ENCODE results near the gene TIAM2. TPM values are rescaled to one million over a fixed set of nuclear protein-coding genes. Genes with fewer than 3 reads are reported as not detected.

Gene TIAM2
- total RNA-seq, 2 experiments from 2014 or later, result 4.4 to 5.3 TPM

- Histone ChIP-seq H3K27me3 (ENCODE audit: control insufficient read depth in 1 of 2, insufficient read depth in 2 of 2, low read length in 2 of 2) (no peaks in the 10 kb centered on the region), H3K27ac (ENCODE audit: low read depth in 1 of 2, low read length in 2 of 2) (no peak overlapping the region), H3K36me3 (ENCODE audit: insufficient read depth, low read length) (no peaks in the 10 kb centered on the region), H3K9me3 (ENCODE audit: control insufficient read depth in 1 of 2, insufficient read depth in 1 of 2, low read length in 2 of 2) (peaks cover 0 to 6% of the 10 kb centered on the region in 2 experiments), H3K4me3 (ENCODE audit: low read length) (no peak overlapping the region), H3K4me1 (ENCODE audit: insufficient read depth, low read length) (no peaks in the 10 kb centered on the region)
- DNase-seq (no peak), ATAC-seq (ENCODE audit: poor library complexity) (no peak)
- Mint-ChIP-seq H3K4me3 (no peak overlapping the region), H3K36me3 (ENCODE audit: low read depth) (no peaks in the 10 kb centered on the region), H3K4me1 (ENCODE audit: low read depth) (no peaks in the 10 kb centered on the region), H3K27me3 (peaks cover 12% of the 10 kb centered on the region), H3K27ac (no peak overlapping the region), H3K9me3 (peaks cover 2% of the 10 kb centered on the region)
- TF ChIP-seq CTCF (IDR thresholded peaks at IDR 0.05), result no peak
- POLR2A ChIA-PET, result no interaction called here
- CTCF ChIA-PET, result no interaction called here
- intact Hi-C loops (cut with DNase I, micrococcal nuclease), result no loop called here
Observed at GRCh38 chr6:155241966-155242365, 246.9 kb downstream of the TIAM2 start.

- CTCF ChIA-PET, result no interaction called here
Observed at GRCh38 chr6:155244434-155244833, 249.3 kb downstream of the TIAM2 start.

GRCh38 chr6:155245193-155245592, 250.1 kb downstream of the TIAM2 start:
- no peak overlapping the region for H3K4me3 Mint-ChIP-seq
- DNase-seq (no peak), ATAC-seq (ENCODE audit: poor library complexity) (no peak)
- peaks cover 4% of the 10 kb centered on the region for H3K36me3 Mint-ChIP-seq (ENCODE audit: low read depth)
- H3K27ac Mint-ChIP-seq, result no peak overlapping the region
- H3K27ac ChIP-seq (ENCODE audit: low read depth in 1 of 2, low read length in 2 of 2), result no peak overlapping the region
- H3K4me3 ChIP-seq (ENCODE audit: low read length), result no peak overlapping the region
- no peaks in the 10 kb centered on the region for H3K4me1 ChIP-seq (ENCODE audit: insufficient read depth, low read length)
- H3K27me3 Mint-ChIP-seq, result no peaks in the 10 kb centered on the region
- TF ChIP-seq CTCF (IDR thresholded peaks at IDR 0.05), result no peak
- ChIA-PET POLR2A (no interaction called here), CTCF (no interaction called here)
- intact Hi-C loops (cut with DNase I, micrococcal nuclease), result loop anchor here in 1 of 2 experiments (5.0 kb wide), 1 partner anchor 68 kb away; no protein-coding TSS in a partner anchor
- H3K9me3 ChIP-seq (ENCODE audit: control insufficient read depth in 1 of 2, insufficient read depth in 1 of 2, low read length in 2 of 2), result no peaks in the 10 kb centered on the region
- H3K27me3 ChIP-seq (ENCODE audit: control insufficient read depth in 1 of 2, insufficient read depth in 2 of 2, low read length in 2 of 2), result no peaks in the 10 kb centered on the region
- H3K9me3 Mint-ChIP-seq, result no peaks in the 10 kb centered on the region
- H3K4me1 Mint-ChIP-seq (ENCODE audit: low read depth), result no peaks in the 10 kb centered on the region
- H3K36me3 ChIP-seq (ENCODE audit: insufficient read depth, low read length), result no peaks in the 10 kb centered on the region

More at GRCh38 chr6:155244434-155244833, 249.3 kb downstream of the TIAM2 start:
- Histone ChIP-seq H3K27ac (ENCODE audit: low read depth in 1 of 2, low read length in 2 of 2) (no peak overlapping the region), H3K36me3 (ENCODE audit: insufficient read depth, low read length) (no peaks in the 10 kb centered on the region), H3K4me3 (ENCODE audit: low read length) (no peak overlapping the region), H3K9me3 (ENCODE audit: control insufficient read depth in 1 of 2, insufficient read depth in 1 of 2, low read length in 2 of 2) (no peaks in the 10 kb centered on the region), H3K4me1 (ENCODE audit: insufficient read depth, low read length) (no peaks in the 10 kb centered on the region), H3K27me3 (ENCODE audit: control insufficient read depth in 1 of 2, insufficient read depth in 2 of 2, low read length in 2 of 2) (no peaks in the 10 kb centered on the region)
- H3K4me3 Mint-ChIP-seq, result no peak overlapping the region
- H3K9me3 Mint-ChIP-seq, result no peaks in the 10 kb centered on the region
- POLR2A ChIA-PET, result no interaction called here
- H3K27me3 Mint-ChIP-seq, result no peaks in the 10 kb centered on the region
- no peaks in the 10 kb centered on the region for H3K4me1 Mint-ChIP-seq (ENCODE audit: low read depth)
- H3K27ac Mint-ChIP-seq, result no peak overlapping the region
- no peaks in the 10 kb centered on the region for H3K36me3 Mint-ChIP-seq (ENCODE audit: low read depth)
- TF ChIP-seq CTCF (IDR thresholded peaks at IDR 0.05), result no peak
- no peak for DNase-seq
- ATAC-seq (ENCODE audit: poor library complexity), result no peak
- intact Hi-C loops (cut with DNase I, micrococcal nuclease), result no loop called here

Data from CD4-positive, alpha-beta T cell (primary cell).